ENCODE data around the gene FYB1.
A peak's percentile ranks its signal among the peaks of the same experiment; 100 is the strongest.

The FYB1 gene

DNA sequence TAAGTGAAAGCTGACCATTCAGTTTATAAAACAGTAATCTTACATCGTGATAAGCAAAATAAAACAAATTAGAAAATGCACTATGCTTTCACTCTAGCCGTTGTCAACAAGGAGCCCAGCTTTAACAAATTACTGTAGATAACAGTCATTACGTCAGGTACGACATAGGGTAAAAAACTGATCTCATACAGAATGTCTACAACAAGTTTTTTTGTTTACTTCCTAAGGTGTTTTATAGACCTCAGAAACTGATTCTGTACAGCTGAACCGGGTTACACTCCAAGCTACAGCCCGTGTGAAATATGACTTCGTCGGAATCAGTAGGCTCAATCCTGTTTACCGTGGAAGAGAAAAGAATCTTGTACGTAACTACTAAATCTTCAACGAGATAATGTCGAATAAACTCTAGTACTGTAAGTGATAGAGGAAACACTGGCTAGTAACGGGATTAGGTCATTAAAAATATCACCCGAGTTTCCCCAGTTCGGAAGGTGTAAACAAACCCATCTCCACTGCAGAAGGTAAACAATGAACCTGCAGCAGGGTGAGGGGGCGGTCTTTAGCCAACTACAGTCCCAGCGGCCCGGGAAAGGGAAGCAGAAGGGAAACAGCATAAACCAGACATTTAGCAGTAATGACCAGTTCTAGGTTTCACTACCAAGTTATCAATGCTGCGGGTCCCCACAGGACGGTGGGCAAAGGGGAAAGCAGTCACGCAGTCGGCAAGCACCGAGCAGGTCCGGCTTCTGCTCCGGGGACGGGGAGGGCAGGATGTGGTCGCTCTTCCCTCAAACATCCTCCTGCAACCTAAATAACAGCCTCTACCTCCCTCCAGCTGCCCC is 146.2 kb downstream of the FYB1 start:
- H3K27me3 ChIP-seq: peaks cover 23% of the 10 kb centered on the region
- no peaks in the 10 kb centered on the region for H3K36me3 ChIP-seq
- H3K4me3 ChIP-seq (ENCODE audit: low read depth, low read length): peak overlapping the region; percentile 88
- H3K9me3 ChIP-seq: no peaks in the 10 kb centered on the region
- H3K4me1 ChIP-seq: no peaks in the 10 kb centered on the region
- TF ChIP-seq, protein P1, sequence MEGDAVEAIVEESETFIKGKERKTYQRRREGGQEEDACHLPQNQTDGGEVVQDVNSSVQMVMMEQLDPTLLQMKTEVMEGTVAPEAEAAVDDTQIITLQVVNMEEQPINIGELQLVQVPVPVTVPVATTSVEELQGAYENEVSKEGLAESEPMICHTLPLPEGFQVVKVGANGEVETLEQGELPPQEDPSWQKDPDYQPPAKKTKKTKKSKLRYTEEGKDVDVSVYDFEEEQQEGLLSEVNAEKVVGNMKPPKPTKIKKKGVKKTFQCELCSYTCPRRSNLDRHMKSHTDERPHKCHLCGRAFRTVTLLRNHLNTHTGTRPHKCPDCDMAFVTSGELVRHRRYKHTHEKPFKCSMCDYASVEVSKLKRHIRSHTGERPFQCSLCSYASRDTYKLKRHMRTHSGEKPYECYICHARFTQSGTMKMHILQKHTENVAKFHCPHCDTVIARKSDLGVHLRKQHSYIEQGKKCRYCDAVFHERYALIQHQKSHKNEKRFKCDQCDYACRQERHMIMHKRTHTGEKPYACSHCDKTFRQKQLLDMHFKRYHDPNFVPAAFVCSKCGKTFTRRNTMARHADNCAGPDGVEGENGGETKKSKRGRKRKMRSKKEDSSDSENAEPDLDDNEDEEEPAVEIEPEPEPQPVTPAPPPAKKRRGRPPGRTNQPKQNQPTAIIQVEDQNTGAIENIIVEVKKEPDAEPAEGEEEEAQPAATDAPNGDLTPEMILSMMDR (IDR thresholded peaks at IDR 0.05; ENCODE audit: low read depth, low read length): no peak
- peak; percentile 41 for DNase-seq

DNA sequence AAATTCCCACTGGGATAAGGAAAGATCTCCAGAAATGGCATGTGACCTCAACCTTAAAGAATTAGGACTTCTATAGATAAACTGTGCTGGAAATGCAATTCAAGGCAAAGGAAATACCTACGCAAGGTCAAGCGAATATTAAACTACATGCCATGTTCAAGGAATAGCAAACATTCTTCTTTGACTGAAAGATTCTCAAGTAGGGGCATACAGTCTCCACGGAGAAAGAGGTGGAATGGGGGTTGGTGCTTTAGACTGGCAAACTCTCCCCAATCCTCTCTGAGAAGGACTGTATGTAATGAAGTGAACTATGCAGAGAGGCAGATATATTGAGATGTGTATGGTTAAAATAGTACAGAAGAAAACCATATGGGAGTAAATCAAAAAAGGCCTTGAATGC is 151.3 kb downstream of the FYB1 start:
- 0 out of 2 replicates have a peak, but pooled peaks cover 4% of the 10 kb centered on the region for H3K36me3 ChIP-seq

GRCh38 chr5:39064450-39064849 is 154.9 kb downstream of the FYB1 start:
- Histone ChIP-seq H3K4me1 (no peaks in the 10 kb centered on the region), H3K4me3 (ENCODE audit: low read depth, low read length) (no peak overlapping the region), H3K27me3 (no peaks in the 10 kb centered on the region), H3K9me3 (no peaks in the 10 kb centered on the region), H3K36me3 (0 out of 2 replicates have a peak, but pooled peaks cover 4% of the 10 kb centered on the region)
- TF ChIP-seq, protein P1 (IDR thresholded peaks at IDR 0.05; ENCODE audit: low read depth, low read length): no peak
- DNase-seq: no peak

More for the DNA sequence above, 151.3 kb downstream of the FYB1 start:
- Histone ChIP-seq H3K4me1 (no peaks in the 10 kb centered on the region), H3K4me3 (ENCODE audit: low read depth, low read length) (no peak overlapping the region), H3K9me3 (no peaks in the 10 kb centered on the region), H3K27me3 (no peaks in the 10 kb centered on the region)
- TF ChIP-seq, protein P1 (IDR thresholded peaks at IDR 0.05; ENCODE audit: low read depth, low read length): no peak
- DNase-seq: no peak

DNA sequence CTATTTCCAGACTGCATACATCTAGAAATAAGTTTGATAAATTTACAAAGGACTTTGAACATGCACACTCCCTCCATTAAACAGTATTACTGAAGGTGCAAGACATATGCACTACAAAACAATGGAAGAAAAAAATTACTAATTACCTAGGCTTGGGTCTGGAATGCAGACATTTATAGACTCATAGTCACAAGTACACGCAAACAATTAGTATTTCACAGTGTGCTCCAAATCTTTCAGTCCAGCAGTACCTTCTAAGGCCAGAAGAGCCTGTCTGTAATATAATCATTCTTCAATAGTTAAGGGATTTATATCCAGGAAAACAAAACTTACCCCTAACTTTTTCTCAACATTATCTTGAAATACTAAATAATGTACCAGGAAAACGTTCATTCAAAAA is 156.3 kb downstream of the FYB1 start:
- no peak for DNase-seq
- TF ChIP-seq, protein P1 (IDR thresholded peaks at IDR 0.05; ENCODE audit: low read depth, low read length): no peak
- Histone ChIP-seq H3K36me3 (0 out of 2 replicates have a peak, but pooled peaks cover 4% of the 10 kb centered on the region), H3K9me3 (no peaks in the 10 kb centered on the region), H3K4me1 (no peaks in the 10 kb centered on the region), H3K4me3 (ENCODE audit: low read depth, low read length) (no peak overlapping the region), H3K27me3 (no peaks in the 10 kb centered on the region)

DNA sequence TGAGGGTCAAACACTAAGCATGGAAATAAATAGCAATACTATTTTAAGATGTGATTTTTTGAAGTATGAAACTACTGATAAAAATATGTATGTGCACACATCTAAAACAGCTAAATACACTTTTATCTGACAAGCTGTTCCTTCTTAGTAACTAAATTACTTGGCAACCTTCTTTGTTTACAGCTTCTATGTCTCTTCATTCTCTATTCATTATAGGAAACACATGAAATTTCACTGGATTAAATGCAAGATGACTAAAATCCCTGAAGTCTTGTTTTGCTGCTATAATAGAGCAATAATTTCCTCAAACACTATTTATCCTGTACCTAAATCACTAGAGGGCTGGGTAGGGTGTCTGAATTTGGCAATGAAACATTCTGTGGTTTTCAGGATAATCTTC is 156.8 kb downstream of the FYB1 start:
- TF ChIP-seq, protein P1 (IDR thresholded peaks at IDR 0.05; ENCODE audit: low read depth, low read length): no peak
- H3K27me3 ChIP-seq: no peaks in the 10 kb centered on the region
- no peaks in the 10 kb centered on the region for H3K9me3 ChIP-seq
- 0 out of 2 replicates have a peak, but pooled peaks cover 4% of the 10 kb centered on the region for H3K36me3 ChIP-seq
- no peak overlapping the region for H3K4me3 ChIP-seq (ENCODE audit: low read depth, low read length)
- H3K4me1 ChIP-seq: no peaks in the 10 kb centered on the region
- no peak for DNase-seq

- TF ChIP-seq, protein P1 (IDR thresholded peaks at IDR 0.05; ENCODE audit: low read depth, low read length): no peak
- Histone ChIP-seq H3K4me3 (ENCODE audit: low read depth, low read length) (no peak overlapping the region), H3K27me3 (no peaks in the 10 kb centered on the region), H3K36me3 (no peaks in the 10 kb centered on the region), H3K9me3 (no peaks in the 10 kb centered on the region), H3K4me1 (no peaks in the 10 kb centered on the region)
- no peak for DNase-seq
Observed at GRCh38 chr5:39062104-39062503, 157.3 kb downstream of the FYB1 start.
